Skeletal muscle satellite cell (primary cell): ENCODE results near the gene CCN2.

Source experiments
- H3K27me3 ChIP-seq: 2 replicates; pipeline ENCODE4 v1.7.0; 2013; ENCODE audit warnings: low read length; ENCODE audit not compliant: control insufficient read depth, insufficient read depth
- H3K36me3 ChIP-seq: 2 replicates; pipeline ENCODE4 v1.7.0; 2013; ENCODE audit warnings: mild to moderate bottlenecking, control low read depth, low read length; ENCODE audit not compliant: insufficient read depth
- H3K4me1 ChIP-seq: 2 replicates; pipeline ENCODE4 v1.7.0; 2013; ENCODE audit warnings: low read length; ENCODE audit not compliant: control insufficient read depth, insufficient read depth
- H3K4me2 ChIP-seq: 2 replicates; pipeline ENCODE4 v1.7.0; 2013; ENCODE audit warnings: mild to moderate bottlenecking, low read length
- H3K4me3 ChIP-seq: 2 replicates; pipeline ENCODE4 v1.7.0; 2013; ENCODE audit warnings: low read length
- H3K9ac ChIP-seq: 2 replicates; pipeline ENCODE4 v1.7.0; 2013; ENCODE audit warnings: mild to moderate bottlenecking, low read depth, low read length, moderate library complexity
- H3K9me3 ChIP-seq: replicated peaks from 2 replicates; pipeline ENCODE4 v1.7.0; 2013; ENCODE audit warnings: mild to moderate bottlenecking, control low read depth, low read length

Gene CCN2

GRCh38 chr6:131980791-131981623, 29.8 kb upstream of the CCN2 start:
- Histone ChIP-seq H3K27me3 (no peaks in the 10 kb centered on the region), H3K4me3 (no peak overlapping the region), H3K4me2 (peak overlapping the region; percentile 42), H3K9ac (peak overlapping the region; percentile 15), H3K4me1 (peaks cover 70% of the 10 kb centered on the region), H3K9me3 (no peaks in the 10 kb centered on the region), H3K36me3 (no peaks in the 10 kb centered on the region)

GRCh38 chr6:131980338-131980790, 29.2 kb upstream of the CCN2 start:
- H3K4me2 ChIP-seq, result peak overlapping the region; percentile 42
- H3K9ac ChIP-seq, result peak overlapping the region; percentile 15
- no peak overlapping the region for H3K4me3 ChIP-seq
- peaks cover 74% of the 10 kb centered on the region for H3K4me1 ChIP-seq
- no peaks in the 10 kb centered on the region for H3K9me3 ChIP-seq
- no peaks in the 10 kb centered on the region for H3K36me3 ChIP-seq
- H3K27me3 ChIP-seq, result no peaks in the 10 kb centered on the region

DNA sequence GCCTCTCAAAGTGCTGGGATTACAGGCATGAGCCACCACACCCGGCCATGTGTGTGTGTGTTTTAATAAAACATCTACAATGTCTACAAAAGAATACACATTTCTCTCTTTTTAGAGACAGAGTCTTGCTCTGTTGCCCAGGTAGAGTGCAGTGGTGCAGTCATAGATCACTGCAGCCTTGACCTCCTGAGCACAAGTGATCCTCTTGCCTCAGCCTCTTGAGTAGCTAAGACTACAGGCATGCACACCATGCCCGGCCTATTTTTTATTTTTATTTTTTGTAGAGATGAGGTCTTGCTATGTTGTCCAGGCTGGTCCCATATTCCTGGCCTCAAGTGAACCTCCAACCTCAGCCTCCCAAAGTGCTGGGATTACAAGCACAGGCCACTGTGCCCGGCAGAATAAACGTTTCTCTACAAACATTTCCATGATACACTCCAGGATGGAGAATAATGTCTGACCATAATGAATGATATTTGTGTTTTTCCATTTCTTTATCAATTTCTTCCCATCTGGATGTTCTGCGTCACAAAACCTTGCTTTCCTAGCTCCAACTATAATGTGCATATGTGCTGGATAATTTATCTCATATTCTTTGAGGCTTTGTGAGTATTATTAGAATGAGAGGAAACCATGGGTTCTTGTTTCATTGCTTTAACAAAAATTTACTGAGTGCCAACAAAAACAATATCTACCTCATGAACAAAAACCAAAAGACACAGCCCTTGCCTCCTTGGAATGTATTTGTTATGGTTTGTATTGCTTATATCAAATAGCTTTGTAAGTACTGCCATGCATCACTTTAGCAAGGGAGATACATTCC, 28.6 kb upstream of the CCN2 start:
- no peaks in the 10 kb centered on the region for H3K27me3 ChIP-seq
- no peaks in the 10 kb centered on the region for H3K36me3 ChIP-seq
- peaks cover 69% of the 10 kb centered on the region for H3K4me1 ChIP-seq
- no peak overlapping the region for H3K9ac ChIP-seq
- H3K4me2 ChIP-seq, result peak overlapping the region; percentile 12
- no peak overlapping the region for H3K4me3 ChIP-seq
- H3K9me3 ChIP-seq, result no peaks in the 10 kb centered on the region

- Histone ChIP-seq H3K9me3 (no peaks in the 10 kb centered on the region), H3K9ac (no peak overlapping the region), H3K4me3 (no peak overlapping the region), H3K27me3 (no peaks in the 10 kb centered on the region), H3K36me3 (no peaks in the 10 kb centered on the region), H3K4me1 (peaks cover 59% of the 10 kb centered on the region), H3K4me2 (no peak overlapping the region)
These were observed 27.4 kb upstream of the CCN2 start for GRCh38 chr6:131978522-131978921.

DNA sequence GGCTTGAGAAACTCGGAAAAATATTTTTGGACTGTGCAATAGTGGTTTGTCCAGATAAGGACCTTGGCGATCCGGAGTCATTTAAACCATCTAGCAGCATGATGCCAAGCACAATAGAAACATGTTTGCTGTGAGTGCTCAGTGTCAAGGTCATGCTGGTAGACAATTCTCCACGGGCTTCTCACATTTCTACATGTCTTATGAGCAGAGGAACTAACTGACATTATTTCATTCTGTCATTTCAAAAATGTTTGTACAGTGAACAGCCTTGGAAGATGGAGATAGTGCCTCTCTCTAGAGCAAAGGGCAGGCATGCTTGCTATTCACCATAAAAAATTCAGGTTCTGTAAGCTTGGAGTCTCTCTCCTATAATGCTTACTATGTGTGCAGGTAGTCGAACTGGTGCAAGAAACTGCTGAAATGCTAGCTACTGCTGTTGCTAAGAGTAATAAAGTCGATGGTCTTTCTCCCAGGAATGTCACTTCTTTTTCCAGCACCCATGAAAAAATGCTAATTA, 25.4 kb upstream of the CCN2 start:
- no peaks in the 10 kb centered on the region for H3K27me3 ChIP-seq
- no peaks in the 10 kb centered on the region for H3K9me3 ChIP-seq
- no peak overlapping the region for H3K4me3 ChIP-seq
- no peaks in the 10 kb centered on the region for H3K36me3 ChIP-seq
- no peak overlapping the region for H3K9ac ChIP-seq
- H3K4me1 ChIP-seq, result peaks cover 40% of the 10 kb centered on the region
- H3K4me2 ChIP-seq, result peak overlapping the region; percentile 21

- no peak overlapping the region for H3K4me3 ChIP-seq
- no peaks in the 10 kb centered on the region for H3K36me3 ChIP-seq
- H3K9ac ChIP-seq, result no peak overlapping the region
- peaks cover 19% of the 10 kb centered on the region for H3K4me1 ChIP-seq
- no peaks in the 10 kb centered on the region for H3K27me3 ChIP-seq
- H3K4me2 ChIP-seq, result no peak overlapping the region
- no peaks in the 10 kb centered on the region for H3K9me3 ChIP-seq
These were observed 21.6 kb upstream of the CCN2 start for GRCh38 chr6:131972741-131973140.

- H3K4me2 ChIP-seq, result no peak overlapping the region
- no peak overlapping the region for H3K9ac ChIP-seq
- no peaks in the 10 kb centered on the region for H3K27me3 ChIP-seq
- peaks cover 10% of the 10 kb centered on the region for H3K4me1 ChIP-seq
- no peaks in the 10 kb centered on the region for H3K9me3 ChIP-seq
- no peaks in the 10 kb centered on the region for H3K36me3 ChIP-seq
- H3K4me3 ChIP-seq, result no peak overlapping the region
These were observed 19.1 kb upstream of the CCN2 start for GRCh38 chr6:131970076-131970859.

- Histone ChIP-seq H3K9ac (no peak overlapping the region), H3K9me3 (no peaks in the 10 kb centered on the region), H3K4me1 (peaks cover 10% of the 10 kb centered on the region), H3K36me3 (no peaks in the 10 kb centered on the region), H3K4me2 (no peak overlapping the region), H3K27me3 (no peaks in the 10 kb centered on the region), H3K4me3 (no peak overlapping the region)
These were observed 17.5 kb upstream of the CCN2 start for GRCh38 chr6:131968656-131969055.

- H3K4me2 ChIP-seq, result no peak overlapping the region
- H3K9ac ChIP-seq, result no peak overlapping the region
- H3K9me3 ChIP-seq, result no peaks in the 10 kb centered on the region
- H3K27me3 ChIP-seq, result no peaks in the 10 kb centered on the region
- H3K4me3 ChIP-seq, result no peak overlapping the region
- peaks cover 10% of the 10 kb centered on the region for H3K4me1 ChIP-seq
- H3K36me3 ChIP-seq, result no peaks in the 10 kb centered on the region
These were observed 16.8 kb upstream of the CCN2 start for GRCh38 chr6:131967948-131968347.

GRCh38 chr6:131966443-131966842, 15.3 kb upstream of the CCN2 start:
- Histone ChIP-seq H3K4me3 (no peak overlapping the region), H3K4me2 (no peak overlapping the region), H3K27me3 (no peaks in the 10 kb centered on the region), H3K36me3 (no peaks in the 10 kb centered on the region), H3K9me3 (no peaks in the 10 kb centered on the region), H3K4me1 (peaks cover 10% of the 10 kb centered on the region), H3K9ac (no peak overlapping the region)

GRCh38 chr6:131963063-131963462, 11.9 kb upstream of the CCN2 start:
- no peaks in the 10 kb centered on the region for H3K9me3 ChIP-seq

More at GRCh38 chr6:131963063-131963462, 11.9 kb upstream of the CCN2 start:
- no peak overlapping the region for H3K4me2 ChIP-seq
- H3K9ac ChIP-seq, result no peak overlapping the region
- H3K36me3 ChIP-seq, result no peaks in the 10 kb centered on the region
- no peaks in the 10 kb centered on the region for H3K27me3 ChIP-seq
- H3K4me3 ChIP-seq, result no peak overlapping the region
- H3K4me1 ChIP-seq, result peaks cover 14% of the 10 kb centered on the region
